Upper lobe of left lung (tissue), 6 donors: ENCODE results near the gene ACER2. TPM values are rescaled to one million over a fixed set of nuclear protein-coding genes. Genes with fewer than 3 reads are reported as not detected.
A peak's percentile ranks its signal among the peaks of the same experiment; 100 is the strongest.

ENCODE experiments used
- ATAC-seq, 2 donors: fragments of 200-7000 bp; cut with Tn5 transposase; one replicate each; pipeline ENCODE4 v1.9.1; 2022; ENCODE audit warnings: mild to moderate bottlenecking in 2 of 2, moderate library complexity in 2 of 2; ENCODE audit not compliant: low FRiP score in 2 of 2
- DNase-seq, 2 donors: peaks; one replicate each; pipeline ENCODE4 v3.0.0-alpha.2; 2019 to 2020
- H3K27ac ChIP-seq, 4 donors: fragments of 200-600 bp; sonication (generic); one replicate each; pipeline ENCODE4 v1.5.1; 2016 to 2019
- H3K27me3 ChIP-seq, 4 donors: fragments of 200-600 bp; sonication (generic); one replicate each; pipeline ENCODE4 v1.5.1; 2017 to 2019
- H3K36me3 ChIP-seq, 4 donors: fragments of 200-600 bp; sonication (generic); one replicate each; pipeline ENCODE4 v1.5.1; 2016 to 2019
- H3K4me1 ChIP-seq, 4 donors: fragments of 200-600 bp; sonication (generic); one replicate each; pipeline ENCODE4 v1.5.1; 2018 to 2019
- H3K4me3 ChIP-seq, 4 donors: fragments of 200-600 bp; sonication (generic); one replicate each; pipeline ENCODE4 v1.5.1; 2017 to 2019; ENCODE audit warnings: mild to moderate bottlenecking in 2 of 4, moderate library complexity in 1 of 4
- H3K9me3 ChIP-seq, 4 donors: fragments of 200-600 bp; sonication (generic); one replicate each; pipeline ENCODE4 v1.5.1; 2018 to 2019
- CTCF ChIP-seq, 6 experiments: fragments of 450-650 bp in 4 of 6; fragments of 200-600 bp in 2 of 6; sonication (generic) in 2 of 6; IDR thresholded peaks; one replicate each; pipeline ENCODE4 v1.5.1; 2016 to 2019; ENCODE audit warnings: antibody characterized with exemption in 6 of 6
- EP300 ChIP-seq, 4 donors: sonication (generic); formaldehyde crosslinking; IDR thresholded peaks; one replicate each; pipeline ENCODE4 v1.5.1; 2017; ENCODE audit warnings: antibody characterized with exemption in 4 of 4, control low read depth in 2 of 4
- POLR2A ChIP-seq, 4 donors: fragments of 450-650 bp; IDR thresholded peaks; one replicate each; pipeline ENCODE4 v1.5.1; 2016 to 2017; ENCODE audit warnings: antibody characterized with exemption in 4 of 4, mild to moderate bottlenecking in 2 of 4
- POLR2AphosphoS5 ChIP-seq, 2 donors: sonication (generic); formaldehyde crosslinking; IDR thresholded peaks; one replicate each; pipeline ENCODE4 v1.5.1; 2017; ENCODE audit warnings: antibody characterized with exemption in 2 of 2
- WGBS, 2 donors: methylation state at CpG; one replicate each; pipeline ENCODE4 v1.1.5; 2017 to 2018; 5-methylcytosine and 5-hydroxymethylcytosine counted together
- total RNA-seq, 6 donors: library from RNA; depleted of rRNA in 4 of 6; stranded (reverse); fragments of >200 nt in 4 of 6; gene quantifications; one replicate each; pipeline versions ENCODE4 v1.1.0 to v1.2.1, GENCODE V29; 2016 to 2021
- donor health status: DM: no; HTN: no; CAD: no; lungs with moderate emphysema.
- donor health status: DM: no; HTN: yes; CAD: no; lungs with severe emphysema.

Gene ACER2
- total RNA-seq, 6 donors from 2014 or later, result 3.2 to 9.4 (median 4.5) TPM

- DNase-seq (no peak), ATAC-seq (no peak)
- Histone ChIP-seq H3K27me3 (no peaks in the 10 kb centered on the region), H3K9me3 (no peaks in the 10 kb centered on the region), H3K4me3 (no peak overlapping the region), H3K27ac (no peak overlapping the region), H3K4me1 (peaks cover 9 to 19% (median 14%) of the 10 kb centered on the region in 4 donors), H3K36me3 (peaks cover 26 to 96% (median 54%) of the 10 kb centered on the region in 4 donors)
- TF ChIP-seq POLR2AphosphoS5 (IDR thresholded peaks at IDR 0.05) (no peak), CTCF (IDR thresholded peaks at IDR 0.05) (no peak), EP300 (IDR thresholded peaks at IDR 0.05) (no peak), POLR2A (IDR thresholded peaks at IDR 0.05) (no peak)
These were observed 35.3 kb upstream of the ACER2 start for GRCh38 chr9:19373527-19373926.

GRCh38 chr9:19375538-19375937, 33.3 kb upstream of the ACER2 start:
- DNase-seq (no peak), ATAC-seq (no peak)
- H3K9me3 ChIP-seq, result no peaks in the 10 kb centered on the region
- TF ChIP-seq POLR2AphosphoS5 (IDR thresholded peaks at IDR 0.05), result no peak
- TF ChIP-seq POLR2A (IDR thresholded peaks at IDR 0.05), result no peak
- TF ChIP-seq EP300 (IDR thresholded peaks at IDR 0.05), result no peak
- TF ChIP-seq CTCF (IDR thresholded peaks at IDR 0.05), result no peak
- no peak overlapping the region for H3K27ac ChIP-seq
- H3K4me3 ChIP-seq, result no peak overlapping the region
- H3K27me3 ChIP-seq, result no peaks in the 10 kb centered on the region
- H3K36me3 ChIP-seq, result peaks cover 20 to 78% (median 43%) of the 10 kb centered on the region in 4 donors
- H3K4me1 ChIP-seq, result peaks cover 17 to 29% (median 20%) of the 10 kb centered on the region in 4 donors

- H3K9me3 ChIP-seq, result no peaks in the 10 kb centered on the region
- TF ChIP-seq POLR2A (IDR thresholded peaks at IDR 0.05), result no peak
- TF ChIP-seq POLR2AphosphoS5 (IDR thresholded peaks at IDR 0.05), result no peak
- TF ChIP-seq EP300 (IDR thresholded peaks at IDR 0.05), result no peak
- no peak for TF ChIP-seq CTCF (IDR thresholded peaks at IDR 0.05)
- peaks cover 20 to 66% (median 42%) of the 10 kb centered on the region in 4 donors for H3K36me3 ChIP-seq
- no peaks in the 10 kb centered on the region for H3K27me3 ChIP-seq
- no peak overlapping the region for H3K27ac ChIP-seq
- H3K4me3 ChIP-seq, result no peak overlapping the region
- no peak for ATAC-seq
- no peak for DNase-seq
- WGBS, 2 donors, result 63 to 75% methylated on average over 2 of the region's 2 CpGs
- H3K4me1 ChIP-seq, result peaks cover 17 to 34% (median 22%) of the 10 kb centered on the region in 4 donors
These were observed 31.9 kb upstream of the ACER2 start for GRCh38 chr9:19376931-19377330.

- Histone ChIP-seq H3K27me3 (no peaks in the 10 kb centered on the region), H3K36me3 (peaks cover 14 to 55% (median 42%) of the 10 kb centered on the region in 4 donors), H3K4me3 (peak overlapping the region in 2 of 4 donors; percentile 68 to 73), H3K27ac (peak overlapping the region in 2 of 4 donors; percentile 2 to 7), H3K9me3 (no peaks in the 10 kb centered on the region), H3K4me1 (peaks cover 17 to 34% (median 22%) of the 10 kb centered on the region in 4 donors)
- TF ChIP-seq POLR2AphosphoS5 (IDR thresholded peaks at IDR 0.05) (no peak), CTCF (IDR thresholded peaks at IDR 0.05) (no peak), EP300 (IDR thresholded peaks at IDR 0.05) (no peak), POLR2A (IDR thresholded peaks at IDR 0.05) (no peak)
- ATAC-seq, result no peak
- no peak for DNase-seq
- WGBS, 2 donors, result 61 to 65% methylated on average over 4 of the region's 4 CpGs
These were observed 30.6 kb upstream of the ACER2 start for GRCh38 chr9:19378164-19378563.

GRCh38 chr9:19378647-19379046, 30.2 kb upstream of the ACER2 start:
- TF ChIP-seq CTCF (IDR thresholded peaks at IDR 0.05), result no peak
- no peak for TF ChIP-seq POLR2AphosphoS5 (IDR thresholded peaks at IDR 0.05)
- TF ChIP-seq POLR2A (IDR thresholded peaks at IDR 0.05), result no peak
- TF ChIP-seq EP300 (IDR thresholded peaks at IDR 0.05), result no peak
- Histone ChIP-seq H3K4me3 (peak overlapping the region in 3 of 4 donors; percentile 51 to 73 (median 68)), H3K4me1 (peaks cover 17 to 34% (median 22%) of the 10 kb centered on the region in 4 donors), H3K9me3 (no peaks in the 10 kb centered on the region), H3K36me3 (peaks cover 14 to 51% (median 42%) of the 10 kb centered on the region in 4 donors), H3K27ac (peak overlapping the region in 3 of 4 donors; percentile 7 to 88 (median 87)), H3K27me3 (no peaks in the 10 kb centered on the region)
- DNase-seq (no peak), ATAC-seq (no peak)
- WGBS, 2 donors, result 41 to 43% methylated on average over 7 of the region's 7 CpGs
